GM19372 (cell line): ENCODE data around the gene SETMAR.
"Not testable (repeated sequence)": the region's sequence is repeated elsewhere in the genome, so short reads cannot be mapped to it uniquely, and the experiment has no call there.

Experiments used
- ATAC-seq: cut with Tn5 transposase; IDR thresholded peaks from one replicate; pipeline ENCODE4 v1.9.1; 2021; ENCODE audit warnings: mild to moderate bottlenecking, low read depth, moderate library complexity; ENCODE audit not compliant: unreplicated experiment

Gene SETMAR

DNA sequence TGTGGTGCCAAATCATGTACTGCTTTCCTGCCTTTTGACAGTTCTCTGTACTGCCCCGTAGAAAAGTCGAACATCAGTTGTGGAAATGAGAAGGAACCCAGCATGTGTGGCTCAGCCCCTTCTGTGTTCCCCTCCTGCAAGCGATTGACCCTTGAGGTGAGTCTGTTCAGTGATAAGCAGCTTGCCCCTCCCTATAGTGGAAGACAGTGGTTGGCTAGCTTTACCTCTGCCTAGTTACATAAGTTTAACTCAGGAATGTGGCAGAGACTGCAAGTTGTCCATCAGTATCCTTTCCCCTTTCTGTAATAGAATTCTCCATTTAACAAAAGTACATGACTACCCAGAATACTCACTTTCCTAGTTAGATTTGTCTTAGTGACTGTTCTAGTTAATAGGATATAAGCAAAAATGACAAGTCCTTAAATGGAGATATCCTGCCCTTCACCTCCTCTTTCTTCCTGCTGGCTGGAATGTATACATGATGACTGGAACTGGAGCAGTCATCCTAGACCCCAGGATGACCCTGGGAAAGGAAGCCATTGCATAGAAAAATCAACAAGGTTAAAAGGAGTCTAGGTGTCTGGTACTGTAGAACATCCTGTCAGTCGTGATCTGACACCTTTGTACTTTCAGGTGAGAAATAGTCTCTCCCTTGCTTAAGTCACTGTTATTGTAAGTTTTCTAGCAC is 10.6 kb downstream of the SETMAR start:
- ATAC-seq, result no peak

DNA sequence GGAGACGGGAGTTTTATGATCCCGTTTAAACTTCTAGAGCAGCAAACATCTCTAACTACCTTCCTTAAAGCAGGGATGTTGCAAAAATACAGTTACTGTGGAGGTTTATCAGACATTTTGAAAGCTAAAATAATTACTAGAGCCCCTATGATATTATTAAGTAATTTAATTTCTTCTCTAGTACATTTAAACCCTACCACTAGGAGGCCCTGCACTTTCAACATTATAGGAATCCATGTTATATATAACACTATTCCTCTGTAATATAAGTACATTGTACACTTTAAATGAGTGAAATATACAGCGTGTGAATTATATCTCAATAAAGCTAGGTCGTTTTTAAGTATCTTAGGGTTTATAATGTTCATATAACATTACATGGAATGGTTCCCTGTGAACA is 11.5 kb downstream of the SETMAR start:
- ATAC-seq, result no peak

DNA sequence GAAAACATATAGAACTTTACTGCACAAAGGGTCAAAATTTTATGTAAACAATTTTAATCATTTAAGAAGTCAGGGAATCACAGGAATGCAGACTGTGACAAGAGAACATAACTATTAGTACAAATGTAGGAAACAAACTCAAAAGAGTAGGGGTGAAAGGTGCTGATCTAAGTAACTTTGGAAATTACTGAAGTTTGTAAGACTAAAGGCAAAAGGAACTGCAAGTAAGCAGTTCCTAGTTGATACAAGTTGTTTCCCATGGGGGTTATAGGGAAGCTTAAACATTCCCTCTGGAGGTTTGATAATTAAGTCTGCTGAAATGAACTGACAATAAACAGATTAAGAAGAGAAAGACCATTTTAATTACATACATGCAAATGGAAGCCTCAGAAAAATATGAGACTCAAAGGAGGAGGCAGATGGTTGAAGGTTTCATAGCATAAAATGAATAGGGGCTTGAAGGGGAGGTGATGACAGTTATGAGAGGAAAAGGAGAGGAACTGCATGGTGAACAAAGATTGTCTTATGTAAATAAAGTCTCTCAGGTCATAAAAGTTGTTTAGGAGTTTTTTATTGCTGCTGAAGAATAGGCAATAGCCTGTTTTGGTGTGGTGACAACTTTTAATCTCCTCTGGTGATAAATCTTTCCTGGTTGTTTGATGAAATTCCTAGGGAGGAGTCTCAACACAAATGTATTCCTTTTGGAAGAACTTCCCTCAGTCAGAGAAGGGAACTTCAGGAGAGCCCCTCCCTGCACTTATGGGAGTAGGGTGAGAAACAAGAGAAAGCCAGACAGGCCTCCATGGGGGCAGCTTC is 17.1 kb downstream of the SETMAR start:
- ATAC-seq, result no peak

DNA sequence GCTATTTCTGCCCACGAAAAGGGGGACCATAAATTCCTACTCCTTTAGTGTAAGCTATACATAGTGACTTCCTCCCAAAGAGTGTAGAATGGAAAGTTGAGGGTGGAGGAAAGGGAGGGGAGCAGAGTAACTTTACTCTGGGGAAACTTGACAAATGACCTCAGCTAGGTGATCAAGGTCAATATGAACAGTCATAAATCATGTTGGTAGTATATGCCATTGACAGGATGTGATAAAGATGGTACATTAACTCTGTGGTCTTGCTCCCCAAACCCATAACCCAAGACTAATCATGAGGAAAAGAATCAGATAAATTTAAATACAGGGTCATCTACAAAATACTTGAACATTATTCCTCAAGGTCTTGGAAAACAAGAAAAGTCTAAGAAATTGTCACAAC is 18.6 kb downstream of the SETMAR start:
- ATAC-seq, result no peak

DNA sequence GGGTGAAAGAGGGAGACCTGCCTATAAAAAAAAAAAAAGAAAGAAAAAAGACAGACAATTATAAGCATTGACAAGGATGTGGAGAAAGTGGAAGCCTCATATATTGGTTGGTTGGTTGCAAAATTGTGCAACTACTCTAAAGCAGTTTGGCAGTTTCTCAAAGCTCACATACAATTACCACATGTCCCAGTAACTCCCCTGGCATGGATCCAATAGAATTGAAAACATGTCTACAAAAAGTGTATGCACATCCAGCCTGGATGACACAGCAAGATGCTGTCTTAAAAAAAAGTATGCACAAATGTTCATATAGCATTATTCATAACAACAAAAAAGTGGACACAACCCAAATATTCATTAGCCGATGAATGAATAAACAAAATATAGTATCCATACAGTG is 19.5 kb downstream of the SETMAR start:
- no peak for ATAC-seq

DNA sequence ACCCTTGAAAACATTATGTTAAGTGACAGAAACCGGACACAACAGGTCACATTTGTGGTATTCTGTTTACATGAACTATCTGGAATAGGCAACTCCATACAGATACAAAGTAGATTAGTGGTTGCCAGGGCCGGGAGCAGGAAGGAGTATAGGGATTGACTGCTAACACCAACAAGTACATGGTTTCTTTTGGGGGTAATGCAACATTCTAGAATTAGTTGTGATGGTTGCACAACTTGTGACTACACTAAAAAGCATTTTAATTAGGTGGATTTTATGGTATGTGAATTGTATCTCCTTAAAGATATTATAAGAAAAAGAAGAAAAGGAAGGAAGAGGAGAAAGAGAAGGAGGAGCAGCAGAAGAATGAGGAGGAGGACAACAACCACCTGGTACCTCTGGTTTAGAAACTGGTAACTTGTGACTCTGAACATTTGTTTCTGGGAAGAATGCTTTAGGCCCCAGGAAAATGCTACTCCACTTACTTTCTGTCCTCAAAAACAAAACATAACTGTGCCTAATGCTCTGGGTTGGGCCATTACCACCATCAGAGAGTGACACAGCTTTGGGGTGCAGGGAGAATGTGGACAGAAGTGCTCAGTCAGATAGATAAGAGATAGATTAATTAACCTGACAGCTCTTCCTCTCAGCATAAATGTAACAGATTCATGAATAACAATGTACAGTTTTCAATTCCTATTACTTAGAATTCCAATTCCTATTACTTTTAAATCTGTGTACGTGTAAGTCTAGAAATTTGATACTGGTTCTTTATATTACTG is 20.3 kb downstream of the SETMAR start:
- ATAC-seq, result no peak

DNA sequence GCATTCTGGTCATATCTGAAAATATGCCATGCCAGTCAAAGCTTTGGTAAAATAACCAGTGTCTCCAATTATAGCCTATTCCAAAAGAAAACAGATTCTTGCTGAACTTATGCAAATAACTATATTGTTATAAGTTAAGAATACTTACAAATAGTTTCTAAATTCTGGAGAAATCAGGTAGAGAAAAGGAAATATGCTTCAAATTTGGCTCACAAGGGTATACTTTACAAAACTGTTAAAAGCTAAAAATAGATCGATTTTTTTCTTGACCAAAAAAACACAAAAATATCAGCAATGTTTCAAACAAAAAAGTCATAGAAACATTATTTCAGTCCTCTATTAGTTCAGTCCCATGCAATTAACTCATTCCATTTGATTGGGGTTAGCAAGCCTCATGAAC is 23.7 kb downstream of the SETMAR start:
- no peak for ATAC-seq

DNA sequence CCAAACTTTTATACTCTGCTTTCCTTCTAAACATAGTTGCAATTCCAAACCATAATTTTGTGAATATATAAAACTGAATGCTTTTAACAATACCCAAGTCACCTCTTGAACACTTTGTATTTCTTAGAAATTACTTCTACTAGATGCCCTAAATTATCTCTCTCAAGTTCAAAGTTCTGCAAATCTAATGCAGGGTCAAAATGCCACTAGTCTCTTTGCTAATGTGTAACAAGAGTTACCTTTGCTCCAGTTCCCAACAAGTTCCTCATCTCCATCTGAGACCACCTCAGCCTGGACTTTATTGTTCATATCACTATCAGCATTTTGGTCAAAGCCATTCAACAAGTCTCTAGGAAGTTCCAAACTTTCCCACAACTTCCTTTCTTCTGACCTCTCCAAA is 26.6 kb downstream of the SETMAR start:
- not testable (repeated sequence) for ATAC-seq

DNA sequence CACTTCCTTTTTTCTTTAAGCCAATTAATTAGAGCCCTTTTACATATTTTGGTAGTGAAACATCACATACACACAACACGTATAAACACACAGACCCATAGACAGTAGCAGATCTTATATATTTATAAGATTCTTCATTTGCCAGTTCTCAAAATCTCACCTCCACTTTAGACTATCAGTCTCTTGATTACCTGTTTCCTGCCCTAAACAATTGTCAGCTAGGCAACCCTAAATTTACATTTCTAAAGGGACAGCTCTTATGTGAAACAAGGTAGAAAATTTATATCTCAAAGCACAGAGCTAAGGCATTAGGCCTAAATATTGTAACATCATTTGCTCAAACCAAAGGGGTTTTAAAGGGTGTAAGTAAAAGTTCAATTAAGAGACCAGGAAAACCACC is 28.9 kb downstream of the SETMAR start:
- ATAC-seq, result no peak

DNA sequence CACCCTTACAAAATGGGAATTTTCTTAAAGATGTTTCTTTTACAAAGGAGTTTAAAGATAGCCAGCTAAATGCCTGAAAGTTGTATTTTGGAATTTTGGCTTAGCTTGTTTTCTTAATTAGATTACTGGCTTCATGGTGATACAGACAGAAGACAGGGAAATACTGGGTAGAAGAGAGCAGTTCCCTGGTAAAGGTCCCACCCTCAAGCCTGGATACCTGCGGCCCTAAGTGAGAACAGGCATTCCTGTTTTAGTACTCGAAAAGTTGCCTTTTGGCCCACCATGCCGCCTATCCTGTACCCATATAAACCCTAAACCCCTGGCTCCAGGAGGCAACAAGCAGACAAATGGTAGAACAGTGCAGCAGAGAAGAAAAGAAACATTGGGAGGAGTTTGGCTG is 29.4 kb downstream of the SETMAR start:
- no peak for ATAC-seq

DNA sequence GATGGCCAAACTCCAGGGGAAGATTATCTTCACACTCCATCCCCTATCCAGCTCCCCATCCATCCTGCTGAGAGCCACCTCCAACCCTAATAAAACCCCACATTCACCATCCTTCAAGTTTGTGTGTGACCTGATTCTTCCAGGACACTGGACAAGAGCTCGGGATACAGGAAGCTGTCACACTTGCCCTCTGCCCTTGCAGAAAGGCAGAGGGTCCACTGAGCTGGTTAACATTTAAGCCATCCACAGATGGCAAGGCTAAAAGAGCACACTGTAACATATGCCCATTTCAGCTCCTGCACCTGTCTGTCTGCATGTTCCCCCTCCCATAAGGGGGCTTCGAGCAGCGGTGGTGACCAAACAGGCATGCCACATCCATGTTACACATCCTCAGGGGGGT is 29.8 kb downstream of the SETMAR start:
- no peak for ATAC-seq

DNA sequence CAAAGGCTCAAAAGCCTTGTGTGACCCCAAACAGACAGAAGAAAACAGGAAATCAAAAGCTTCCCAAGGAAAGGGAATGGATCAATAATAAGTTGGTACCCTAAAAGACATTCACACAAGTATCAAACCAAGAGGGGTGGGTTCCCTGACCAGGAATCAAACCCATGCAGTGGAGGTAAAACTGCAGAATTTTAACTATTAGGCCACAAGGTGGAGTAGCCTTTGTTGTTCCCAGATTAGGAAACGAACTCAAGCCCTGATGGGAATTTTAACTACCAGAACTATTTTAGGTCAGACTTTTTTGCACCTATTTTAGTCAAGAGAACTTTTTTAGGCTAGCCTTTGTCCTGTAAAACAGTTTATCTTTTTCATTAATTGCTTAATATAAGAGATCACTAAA is 31.4 kb downstream of the SETMAR start:
- no peak for ATAC-seq

DNA sequence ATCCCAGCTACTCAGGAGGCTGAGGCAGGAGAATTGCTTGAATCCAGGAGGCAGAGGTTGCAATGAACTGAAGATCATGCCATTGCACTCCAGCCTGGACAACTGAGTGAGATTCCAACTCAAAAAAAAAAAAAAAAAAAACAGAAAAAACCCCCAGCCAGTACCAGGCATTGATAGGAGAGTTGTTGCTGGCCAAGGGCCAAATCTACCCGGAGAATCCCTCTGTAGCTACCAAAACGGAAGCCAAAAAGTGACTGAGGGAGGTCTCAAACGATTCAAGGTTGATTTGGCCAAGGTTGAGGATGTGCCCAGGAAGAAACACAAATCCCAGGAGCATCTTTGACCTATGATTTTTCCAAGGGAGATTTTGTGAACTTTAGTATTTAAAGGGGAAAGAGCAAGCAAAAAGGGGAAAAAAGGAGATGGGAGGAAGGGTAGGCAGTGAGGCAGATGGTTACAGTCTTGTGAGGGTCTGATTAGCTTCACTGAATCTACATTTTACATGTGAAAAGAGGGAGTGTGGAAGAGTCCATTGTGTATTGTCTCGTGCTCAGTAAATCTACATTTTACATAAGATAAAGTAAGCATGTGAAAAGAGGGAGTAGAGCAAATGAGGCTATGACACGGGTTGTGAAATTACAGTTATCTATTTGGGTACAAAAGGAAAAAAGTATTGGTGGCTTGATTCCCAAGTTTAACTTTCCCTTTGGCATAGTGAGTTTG is 32.8 kb downstream of the SETMAR start:
- no peak for ATAC-seq

DNA sequence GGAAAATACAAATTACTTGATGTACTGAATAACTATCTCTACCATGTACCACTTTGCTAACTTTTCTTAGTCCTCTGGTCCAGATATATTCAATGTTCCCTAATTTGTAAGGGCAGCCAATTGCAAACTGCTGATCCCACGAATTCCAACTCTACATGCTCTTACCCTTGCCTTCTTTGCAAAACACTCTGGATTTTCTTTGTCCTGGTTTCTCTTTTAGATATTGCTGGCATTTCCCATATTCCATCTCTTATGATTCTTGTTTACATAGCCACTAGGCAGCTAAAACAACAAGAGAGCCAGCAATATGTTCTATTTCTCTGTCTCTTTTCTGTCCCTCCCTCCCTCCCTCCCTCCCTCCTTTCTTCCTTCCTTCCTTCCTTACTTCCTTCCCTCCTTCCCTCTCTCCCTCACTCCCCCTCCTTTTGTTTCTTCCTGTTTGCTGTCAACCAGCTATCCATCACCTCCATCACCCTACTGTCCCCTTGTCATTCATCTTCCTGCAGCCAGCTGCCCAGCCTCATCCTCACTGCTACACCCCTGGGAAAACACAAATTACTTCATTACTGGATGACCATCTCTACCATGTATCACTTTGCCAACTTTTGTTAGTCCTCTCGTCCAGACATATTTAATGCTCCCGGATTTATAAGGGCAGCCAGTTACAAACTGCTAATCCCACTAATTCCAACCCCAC is 33.8 kb downstream of the SETMAR start:
- no peak for ATAC-seq

DNA sequence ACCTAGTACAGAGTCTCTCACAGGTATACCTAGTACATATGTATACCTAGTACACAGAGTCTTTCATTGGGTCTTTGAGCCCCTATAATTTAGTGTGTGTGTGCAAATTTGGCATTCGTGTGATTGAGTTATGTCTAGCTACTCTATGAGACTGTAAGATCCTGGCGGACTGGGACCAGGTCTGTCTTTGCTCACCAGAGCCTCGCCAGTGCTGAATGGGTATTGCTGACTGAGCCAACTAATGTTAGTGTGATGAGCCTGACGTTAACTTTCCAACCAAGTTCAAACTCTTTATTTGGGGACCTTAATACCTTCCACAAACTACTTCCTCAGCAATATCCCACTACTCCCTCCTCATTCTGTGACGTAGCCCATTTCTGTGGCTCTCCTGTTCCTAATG is 35.6 kb downstream of the SETMAR start:
- ATAC-seq, result no peak

DNA sequence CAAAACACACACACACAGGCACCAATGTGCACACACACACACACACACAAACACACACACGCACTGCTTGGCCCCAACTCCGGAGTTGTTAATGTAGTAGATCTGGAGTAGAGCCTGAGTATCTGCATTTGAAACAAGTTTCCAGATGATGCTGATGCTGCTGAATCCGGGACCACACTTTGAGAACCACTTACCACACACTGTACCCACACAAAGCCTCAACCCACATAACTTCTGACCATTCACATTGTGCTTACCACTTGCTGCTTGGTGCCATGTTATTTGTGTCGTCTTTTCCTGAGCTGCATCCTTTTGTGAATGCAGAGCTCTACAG is 36.9 kb downstream of the SETMAR start:
- ATAC-seq, result no peak

DNA sequence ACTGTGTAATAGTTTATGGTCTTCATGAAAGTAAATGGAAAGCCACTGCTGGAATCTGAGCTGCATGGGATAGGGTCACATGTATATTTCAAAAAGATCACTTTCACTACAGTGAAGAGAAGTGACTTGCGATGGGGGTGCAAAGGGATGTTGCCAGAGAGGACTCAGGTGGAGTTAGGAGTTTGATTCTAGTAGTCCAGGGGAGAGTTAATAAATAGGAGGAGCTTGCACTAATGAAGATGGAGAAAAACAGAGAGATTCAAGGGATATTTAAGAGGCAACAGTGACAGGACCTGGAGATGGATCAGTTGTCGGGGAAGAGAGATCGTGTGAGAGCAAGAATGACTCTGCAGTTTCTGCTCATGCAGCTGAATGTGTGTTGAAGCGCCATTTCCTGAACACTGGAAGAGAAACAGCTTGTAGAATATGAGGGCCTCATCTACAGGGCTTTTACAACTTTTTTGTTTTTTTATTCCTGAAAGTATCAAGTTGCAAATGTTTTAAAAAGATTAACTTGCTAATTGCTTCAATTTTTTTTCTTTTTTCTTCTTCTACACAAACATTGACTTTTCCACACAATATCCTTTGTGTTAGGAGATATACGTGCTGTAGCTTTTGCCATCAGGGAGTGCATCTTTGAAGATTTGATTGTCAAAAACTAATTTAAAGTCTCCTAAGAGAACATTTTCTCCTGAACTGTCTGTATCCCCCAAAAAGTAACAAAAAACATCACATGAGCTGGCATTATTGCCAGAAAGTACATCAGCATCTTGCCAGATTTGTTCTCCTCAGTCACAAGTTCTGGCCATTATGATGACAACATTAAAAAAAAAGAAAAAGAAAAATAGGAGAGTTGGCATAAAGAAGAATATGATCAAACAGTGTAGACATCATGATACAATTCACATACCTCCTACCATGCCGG is 37.5 kb downstream of the SETMAR start:
- ATAC-seq, result no peak

DNA sequence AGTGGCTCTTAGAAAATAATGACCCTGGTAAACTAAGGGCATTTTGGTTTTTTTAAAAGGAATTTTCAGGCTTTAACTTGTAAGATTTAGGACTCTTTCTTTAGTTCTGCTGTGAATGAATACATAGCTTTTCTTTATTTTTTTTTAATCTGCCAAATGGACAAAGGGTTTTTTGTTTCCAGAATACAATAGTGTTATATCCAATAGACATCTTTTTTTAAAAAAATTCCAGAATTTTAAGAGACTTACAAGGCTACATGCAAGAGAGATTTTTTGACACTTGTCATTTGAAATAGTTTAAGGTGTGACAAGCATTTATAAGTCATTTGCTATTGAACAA is 38.1 kb downstream of the SETMAR start:
- ATAC-seq, result no peak

DNA sequence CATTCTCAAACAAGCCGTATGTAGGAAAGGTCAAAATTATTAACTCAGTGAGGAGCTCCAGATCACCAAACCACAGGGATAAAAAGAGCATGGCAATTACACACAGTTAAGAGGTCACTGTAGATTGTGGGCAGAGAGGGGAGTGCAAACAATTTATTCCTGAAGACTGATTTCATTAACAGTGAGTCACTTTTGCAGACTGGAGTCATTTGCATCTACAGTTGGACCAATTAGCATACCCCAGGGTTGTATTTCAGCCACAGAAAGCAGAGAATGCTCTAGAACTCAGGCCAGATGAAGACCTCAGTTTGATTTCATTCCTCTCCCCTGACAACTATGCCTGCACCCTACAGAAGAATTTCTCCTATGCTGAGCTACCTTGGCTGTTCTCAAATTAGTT is 40.1 kb downstream of the SETMAR start:
- ATAC-seq, result no peak
